IMR-90 (cell line): ENCODE measurements around the gene PILRA. TPM values are rescaled to one million over a fixed set of nuclear protein-coding genes. Genes with fewer than 3 reads are reported as not detected.
"Not testable (repeated sequence)": the region's sequence is repeated elsewhere in the genome, so short reads cannot be mapped to it uniquely, and the experiment has no call there.

Experiments used
- ATAC-seq: fragments of 200-7000 bp; cut with Tn5 transposase; 2 replicates; pipeline ENCODE4 v1.9.1; 2020; ENCODE audit warnings: low read depth, mild to moderate bottlenecking, moderate library complexity
- BruUV-seq: library from RNA; stranded (reverse); fragments of 400-500 nt; replicated peaks from 2 replicates; lab custom pipeline; 2021; lab: Mats Ljungman, UMichigan
- CTCF ChIA-PET: fragments of 300-600 bp; formaldehyde crosslinking; extraction: SDS; loops from one replicate; lab custom pipeline; 2021; ENCODE audit warnings: antibody characterized with exemption; lab: Yijun Ruan, JAX
- POLR2A ChIA-PET: fragments of 300-600 bp; sonication (Branson Sonifier 250); formaldehyde crosslinking; loops from one replicate; lab custom pipeline; 2022; ENCODE audit warnings: antibody characterized with exemption; ENCODE audit not compliant: unreplicated experiment; lab: Charles Lee
- DNase-seq: peaks from one replicate; pipeline ENCODE4 v3.0.0; 2013
- H2AFZ ChIP-seq: replicated peaks from 2 replicates; pipeline ENCODE3; 2013; ENCODE audit warnings: low read length, mild to moderate bottlenecking; ENCODE audit not compliant: poor library complexity
- H2AK5ac ChIP-seq: 2 replicates; pipeline ENCODE4 v1.6.1; 2013; ENCODE audit warnings: low read depth, low read length, inconsistent platforms
- H2AK9ac ChIP-seq: replicated peaks from 2 replicates; pipeline ENCODE3; 2013; ENCODE audit warnings: mild to moderate bottlenecking, low read depth, low read length, moderate library complexity; ENCODE audit not compliant: poor library complexity
- H2BK120ac ChIP-seq: 2 replicates; pipeline ENCODE4 v1.6.1; 2013; ENCODE audit warnings: low read depth, low read length, inconsistent platforms
- H2BK15ac ChIP-seq: 3 replicates; pipeline ENCODE4 v1.6.1; 2013; ENCODE audit warnings: low read depth, low read length, inconsistent platforms
- H2BK20ac ChIP-seq: 2 replicates; pipeline ENCODE4 v1.6.1; 2013; ENCODE audit warnings: low read depth, mild to moderate bottlenecking, inconsistent platforms, low read length, moderate library complexity
- H2BK5ac ChIP-seq: 2 replicates; pipeline ENCODE4 v1.6.1; 2013; ENCODE audit warnings: mild to moderate bottlenecking, low read depth, low read length, inconsistent platforms; ENCODE audit not compliant: poor library complexity, severe bottlenecking
- H3K14ac ChIP-seq: replicated peaks from 2 replicates; pipeline ENCODE4 v1.6.1; 2013; ENCODE audit warnings: low read depth, low read length, inconsistent platforms
- H3K18ac ChIP-seq: 2 replicates; pipeline ENCODE4 v1.6.1; 2013; ENCODE audit warnings: low read depth, low read length, control low read depth
- H3K23ac ChIP-seq: 2 replicates; pipeline ENCODE4 v1.6.1; 2013; ENCODE audit warnings: low read depth, low read length, inconsistent platforms
- H3K27ac ChIP-seq: 2 replicates; pipeline ENCODE4 v1.5.1; 2013; ENCODE audit warnings: mild to moderate bottlenecking, control low read depth, low read length; ENCODE audit not compliant: insufficient read depth
- H3K27me3 ChIP-seq: 2 replicates; pipeline ENCODE4 v1.6.1; 2013; ENCODE audit warnings: low read length; ENCODE audit not compliant: control insufficient read depth, insufficient read depth
- H3K36me3 ChIP-seq: 2 replicates; pipeline ENCODE4 v1.6.1; 2013; ENCODE audit warnings: low read length, mixed read lengths; ENCODE audit not compliant: control insufficient read depth, insufficient read depth
- H3K4ac ChIP-seq: 2 replicates; pipeline ENCODE4 v1.6.1; 2013; ENCODE audit warnings: low read depth, low read length, inconsistent platforms
- H3K4me1 ChIP-seq: 2 replicates; pipeline ENCODE4 v1.6.1; 2013; ENCODE audit warnings: low read length, mixed read lengths; ENCODE audit not compliant: control insufficient read depth, insufficient read depth
- H3K4me2 ChIP-seq: 2 replicates; pipeline ENCODE4 v1.6.1; 2013; ENCODE audit warnings: low read depth, mild to moderate bottlenecking, control low read depth, low read length, moderate library complexity
- H3K4me3 ChIP-seq: 2 replicates; pipeline ENCODE4 v1.5.1; 2013; ENCODE audit warnings: low read depth, mild to moderate bottlenecking, control low read depth, low read length, moderate library complexity; ENCODE audit not compliant: insufficient read depth
- H3K56ac ChIP-seq: 2 replicates; pipeline ENCODE4 v1.6.1; 2013; ENCODE audit warnings: low read length, inconsistent platforms; ENCODE audit not compliant: insufficient read depth; ENCODE audit errors: extremely low read depth
- H3K79me1 ChIP-seq, 2 experiments: 2 replicates each; pipeline ENCODE4 v1.6.1; 2013; ENCODE audit warnings: low read length in 2 of 2, inconsistent platforms in 1 of 2, low read depth in 1 of 2
- H3K9ac ChIP-seq: 2 replicates; pipeline ENCODE4 v1.6.1; 2013; ENCODE audit warnings: low read depth, low read length, control low read depth
- H3K9me1 ChIP-seq: 2 replicates; pipeline ENCODE4 v1.6.1; 2013; ENCODE audit warnings: low read length, inconsistent platforms; ENCODE audit not compliant: insufficient read depth
- H3K9me3 ChIP-seq: 2 replicates; pipeline ENCODE4 v1.6.1; 2013; ENCODE audit warnings: low read length; ENCODE audit not compliant: control insufficient read depth, insufficient read depth
- H4K20me1 ChIP-seq: 2 replicates; pipeline ENCODE4 v1.6.1; 2013; ENCODE audit warnings: low read length, inconsistent platforms; ENCODE audit not compliant: insufficient read depth
- H4K5ac ChIP-seq: 2 replicates; pipeline ENCODE4 v1.6.1; 2013; ENCODE audit warnings: mild to moderate bottlenecking, low read depth, low read length, control low read depth
- H4K8ac ChIP-seq, 2 experiments: 2 replicates each; pipeline ENCODE4 v1.6.1; 2013; ENCODE audit warnings: low read depth in 2 of 2, low read length in 2 of 2, control low read depth in 1 of 2, inconsistent platforms in 1 of 2
- H4K91ac ChIP-seq: 2 replicates; pipeline ENCODE4 v1.6.1; 2013; ENCODE audit warnings: low read depth, low read length, inconsistent platforms; ENCODE audit not compliant: insufficient read depth
- CEBPB ChIP-seq: IDR thresholded peaks from 2 replicates; pipeline ENCODE4 v1.6.1; 2012; ENCODE audit warnings: low read depth, low read length, improper control_type of control experiment
- CHD1 ChIP-seq: IDR thresholded peaks from 2 replicates; pipeline ENCODE4 v1.6.1; 2012; ENCODE audit warnings: low read depth, low read length, improper control_type of control experiment
- FOS ChIP-seq: fragments of 150-350 bp; IDR thresholded peaks from 2 replicates; pipeline ENCODE4 v1.6.1; 2016; ENCODE audit warnings: low read depth, low read length
- POLR2A ChIP-seq: IDR thresholded peaks from 2 replicates; pipeline ENCODE4 v1.6.1; 2012; ENCODE audit warnings: mild to moderate bottlenecking, low read depth, low read length
- WGBS, 2 experiments: methylation state at CpG; one replicate each; pipeline versions ENCODE4 v1.1.5 to v1.1.7; 2013; ENCODE audit warnings: missing lambda C conversion rate in 2 of 2; ENCODE audit not compliant: insufficient read length in 1 of 2; ENCODE audit errors: extremely low coverage in 2 of 2; 5-methylcytosine and 5-hydroxymethylcytosine counted together
- dilution Hi-C: fragments of 300-500 bp; cut with HindIII; formaldehyde crosslinking; loops from one replicate; pipeline ENCODE4 v1.14.3; 2018; ENCODE audit warnings: low sequenced_read_pairs; ENCODE audit not compliant: unreplicated experiment
- in situ Hi-C: fragments of 300-500 bp; cut with MboI; formaldehyde crosslinking; loops from 3 replicates; pipeline ENCODE4 v1.14.3; 2019; ENCODE audit warnings: low sequenced_read_pairs, inconsistent platforms, mixed read lengths
- intact Hi-C: fragments of 100-400 bp; cut with micrococcal nuclease; formaldehyde crosslinking; loops from 2 replicates; pipeline ENCODE4 v1.10.0; 2022
- polyA plus RNA-seq, 3 experiments: library from polyadenylated mRNA; depleted of rRNA; stranded (reverse); fragments of >200 nt; gene quantifications; 2 replicates each; pipeline ENCODE4 v1.2.3, GENCODE V29; 2012; ENCODE audit warnings: low replicate concordance in 1 of 3
- total RNA-seq: library from RNA; depleted of rRNA; stranded (reverse); fragments of >200 nt; gene quantifications from 2 replicates; pipeline ENCODE4 v1.2.3, GENCODE V29; 2012

The PILRA gene
- total and polyA plus RNA-seq, 2 of the 4 experiments (the other 2 are of a cell fraction): 0.56 TPM; not detected in 1

DNA sequence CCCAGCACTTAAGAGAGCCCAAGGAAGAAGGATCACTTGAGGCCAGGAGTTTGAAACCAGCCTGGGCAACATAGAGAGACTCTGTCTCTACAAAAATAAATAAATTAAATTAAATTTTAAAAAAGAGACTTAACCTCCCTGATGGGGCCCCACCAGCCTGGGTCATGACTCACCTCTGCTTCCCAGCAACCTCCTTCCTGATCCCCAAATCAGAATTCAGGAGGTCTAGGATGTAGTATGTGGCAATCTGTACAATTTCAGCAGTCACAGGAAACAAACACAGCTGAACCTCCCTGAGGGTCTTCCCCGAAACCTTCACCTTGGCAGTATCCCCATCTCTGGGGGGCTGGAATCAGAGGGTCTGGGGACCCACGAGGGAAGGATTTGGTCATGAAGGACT lies 72.8 kb downstream of the PILRA start:
- Histone ChIP-seq H3K9me3 (no peaks in the 10 kb centered on the region), H3K14ac (peak overlapping the region; percentile 91), H3K4ac (peak overlapping the region; percentile 74), H2AK5ac (peak overlapping the region; percentile 70), H3K79me1 (peaks cover 0 to 10% of the 10 kb centered on the region in 2 experiments; a peak in 2 of 4 replicates), H2AFZ (peak overlapping the region; percentile 83), H4K5ac (peak overlapping the region; percentile 94), H3K27me3 (no peaks in the 10 kb centered on the region), H2BK5ac (peak overlapping the region; percentile 56), H4K8ac (peak overlapping the region; percentile 5 to 77; a peak in 3 of 4 replicates), H2BK120ac (peak overlapping the region; percentile 51), H3K23ac (peak overlapping the region; percentile 29; the same call in 1 of the 2 replicates), H2AK9ac (peak overlapping the region; percentile 83), H4K91ac (peak overlapping the region; percentile 44), H3K18ac (peak overlapping the region; percentile 76), H4K20me1 (no peaks in the 10 kb centered on the region), H3K9ac (no peak overlapping the region), H3K4me2 (no peak overlapping the region), H3K27ac (peak overlapping the region; percentile 86), H3K56ac (no peak overlapping the region), H3K9me1 (peaks cover 33% of the 10 kb centered on the region), H3K36me3 (no peaks in the 10 kb centered on the region), H2BK20ac (peak overlapping the region; percentile 38), H3K4me3 (no peak overlapping the region), H3K4me1 (peaks cover 26% of the 10 kb centered on the region), H2BK15ac (peak overlapping the region; percentile 60; the same call in 1 of the 3 replicates)
- peak; percentile 65 for DNase-seq
- TF ChIP-seq FOS (peak; percentile 17; the same call in 1 of the 2 replicates), CEBPB (peak; percentile 83), POLR2A (no peak), CHD1 (no peak)
- ATAC-seq: peak; percentile 22
- no TSS peak for BruUV-seq
- in situ Hi-C loops: loop anchor here (25.0 kb wide), 1 partner anchor 666 kb away; no protein-coding TSS in a partner anchor
- WGBS, 2 experiments: no CpG with 5 or more reads among the region's 2 CpGs
- ChIA-PET POLR2A (no interaction called here), CTCF (no interaction called here)
- intact Hi-C loops: no loop called here
- dilution Hi-C loops: no loop called here

DNA sequence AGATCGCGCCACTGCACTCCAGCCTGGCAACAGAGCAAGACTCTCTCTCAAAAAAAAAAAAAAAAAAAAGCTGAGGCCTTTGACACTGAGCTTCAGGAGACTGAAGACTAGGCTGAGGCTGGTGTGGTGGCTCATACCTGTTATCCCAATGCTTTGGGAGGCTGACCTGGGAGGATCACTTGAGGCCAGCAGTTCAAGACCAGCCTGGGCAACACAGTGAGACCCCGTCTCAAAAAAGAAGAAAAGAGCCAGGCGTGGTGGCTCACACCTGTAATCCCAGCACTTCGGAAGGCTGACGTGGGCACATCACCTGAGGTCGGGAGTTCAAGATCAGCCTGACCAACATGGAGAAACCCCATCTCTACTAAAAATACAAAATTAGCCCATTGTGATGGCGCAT lies 74.1 kb downstream of the PILRA start:
- dilution Hi-C loops: not testable (repeated sequence)

More for the DNA sequence above, 74.1 kb downstream of the PILRA start:
- H2BK120ac ChIP-seq, H3K23ac ChIP-seq, H3K14ac ChIP-seq, H3K9me3 ChIP-seq, DNase-seq, H3K4me2 ChIP-seq, H2BK20ac ChIP-seq, H4K5ac ChIP-seq, H2AK5ac ChIP-seq, H2AK9ac ChIP-seq, H3K9ac ChIP-seq, ATAC-seq, H2BK5ac ChIP-seq, H3K27ac ChIP-seq, intact Hi-C loops, POLR2A ChIA-PET, H3K18ac ChIP-seq, H2AFZ ChIP-seq, H3K36me3 ChIP-seq, H2BK15ac ChIP-seq, H3K4me3 ChIP-seq, BruUV-seq, H4K91ac ChIP-seq, H3K27me3 ChIP-seq, H3K56ac ChIP-seq, H4K8ac ChIP-seq, H3K79me1 ChIP-seq, H4K20me1 ChIP-seq, H3K4ac ChIP-seq: not testable (repeated sequence)
- in situ Hi-C loops: loop anchor here (25.0 kb wide), 1 partner anchor 665 kb away; no protein-coding TSS in a partner anchor
- CTCF ChIA-PET: interaction anchor here (0.5 to 0.6 kb wide), 2 partner anchors 98 to 113 kb away, joined by 3 read pairs; no protein-coding TSS in a partner anchor
- Histone ChIP-seq H3K9me1 (peaks cover 24% of the 10 kb centered on the region), H3K4me1 (peaks cover 26% of the 10 kb centered on the region)
- WGBS, 2 experiments: 91% methylated on average over 4 of the region's 8 CpGs; no CpG with 5 or more reads in 1 of the 2 experiments
